ENCODE measurements around the gene UPK3A. TPM values are rescaled to one million over a fixed set of nuclear protein-coding genes. Genes with fewer than 3 reads are reported as not detected.

Gene UPK3A
- total RNA-seq (ENCODE audit: insufficient read depth, low replicate concordance), result not detected

- no peak for DNase-seq (ENCODE audit: low spot score)
Observed at GRCh38 chr22:45284705-45285262, at the start of gene UPK3A. TSS of gene UPK3A (plus strand) at chr22:45284949. CDS start at chr22:45285014, 65 bp downstream.

GRCh38 chr22:45235101-45235777, 49.5 kb upstream of the UPK3A start:
- DNase-seq (ENCODE audit: low spot score), result peak; percentile 41

- no peak for DNase-seq (ENCODE audit: low spot score)
Observed at GRCh38 chr22:45235851-45236342, 48.9 kb upstream of the UPK3A start.

DNA sequence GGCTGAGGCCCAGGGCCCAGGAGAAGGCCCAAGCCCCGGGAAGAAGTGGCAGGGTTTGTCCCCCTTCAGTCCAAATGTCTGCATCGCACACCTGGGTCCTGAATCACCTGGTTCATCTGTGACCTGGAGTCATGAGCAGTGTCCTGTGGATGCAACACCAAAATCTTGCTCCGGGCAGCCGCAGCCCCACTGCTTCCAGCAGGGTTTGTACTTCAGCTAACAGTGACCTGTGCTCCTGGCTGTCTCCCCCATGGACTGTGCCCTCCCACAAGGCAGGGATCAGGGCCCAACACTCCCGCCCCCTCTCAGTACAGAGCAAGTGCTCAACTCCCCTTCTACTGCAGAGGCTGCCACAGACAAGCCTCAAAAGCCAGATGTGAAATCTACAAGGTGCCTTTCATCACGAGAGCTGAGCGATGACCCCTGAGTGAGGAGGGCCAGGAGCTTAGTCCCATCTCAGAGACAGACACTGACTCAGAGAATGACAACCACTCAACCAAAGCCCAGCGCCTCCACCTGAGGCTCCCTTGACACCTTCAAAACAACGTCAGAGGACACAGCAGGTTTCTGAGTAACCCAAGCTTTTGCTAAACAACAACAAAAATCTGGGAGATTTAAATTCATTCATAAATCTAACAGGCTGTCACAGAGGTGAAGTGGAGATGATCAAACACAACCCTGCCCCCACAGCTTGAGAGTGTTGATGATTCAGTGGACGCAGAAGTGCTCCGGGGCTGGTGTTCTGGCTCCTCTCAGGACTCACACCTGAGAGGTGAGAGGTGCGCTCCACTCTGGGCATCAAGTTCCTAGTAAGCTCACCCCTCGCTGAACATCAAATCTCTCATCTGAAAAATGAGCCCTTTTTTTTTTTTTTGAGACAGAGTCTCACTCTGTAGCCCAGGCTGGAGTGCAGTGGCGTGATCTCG, 47.4 kb upstream of the UPK3A start:
- DNase-seq (ENCODE audit: low spot score), result no peak

GRCh38 chr22:45238076-45238956, 46.4 kb upstream of the UPK3A start:
- no peak for DNase-seq (ENCODE audit: low spot score)

DNA sequence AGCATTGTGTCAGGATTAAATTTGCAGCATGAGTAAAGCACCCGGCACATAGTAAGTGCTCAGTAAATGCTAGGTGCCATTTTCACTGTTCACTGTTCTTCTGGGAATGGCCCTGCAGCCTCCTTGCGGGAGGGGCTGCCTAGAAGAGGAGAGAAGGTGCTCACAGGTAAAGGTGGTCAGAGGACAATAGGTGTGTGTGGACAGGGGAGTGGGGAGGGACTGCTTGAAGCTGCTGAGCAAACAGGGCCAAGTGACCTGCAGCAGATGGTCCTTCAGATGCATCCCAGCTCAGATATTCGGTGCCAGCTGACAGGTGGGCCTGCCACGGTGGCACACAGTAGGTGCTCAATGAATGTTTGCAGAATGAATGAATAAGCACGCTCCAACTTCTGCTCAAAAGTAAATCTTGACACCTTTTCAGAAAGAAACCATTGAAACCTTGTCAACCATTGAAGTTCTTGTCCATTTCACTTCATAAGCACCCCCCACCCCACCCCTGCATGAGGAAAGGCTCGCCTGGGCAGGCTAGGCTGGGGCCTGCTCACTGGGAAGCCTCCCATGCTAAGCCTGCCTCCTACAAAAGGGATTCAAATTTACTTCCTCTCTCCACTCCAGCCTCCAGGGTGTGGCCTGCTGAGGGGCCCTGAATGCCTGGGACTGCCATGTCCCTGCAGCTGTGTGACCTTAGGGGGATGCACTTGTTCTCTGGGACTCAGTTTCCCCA, 45.6 kb upstream of the UPK3A start:
- DNase-seq (ENCODE audit: low spot score), result no peak

GRCh38 chr22:45239681-45240051, 45.1 kb upstream of the UPK3A start:
- no peak for DNase-seq (ENCODE audit: low spot score)

DNA sequence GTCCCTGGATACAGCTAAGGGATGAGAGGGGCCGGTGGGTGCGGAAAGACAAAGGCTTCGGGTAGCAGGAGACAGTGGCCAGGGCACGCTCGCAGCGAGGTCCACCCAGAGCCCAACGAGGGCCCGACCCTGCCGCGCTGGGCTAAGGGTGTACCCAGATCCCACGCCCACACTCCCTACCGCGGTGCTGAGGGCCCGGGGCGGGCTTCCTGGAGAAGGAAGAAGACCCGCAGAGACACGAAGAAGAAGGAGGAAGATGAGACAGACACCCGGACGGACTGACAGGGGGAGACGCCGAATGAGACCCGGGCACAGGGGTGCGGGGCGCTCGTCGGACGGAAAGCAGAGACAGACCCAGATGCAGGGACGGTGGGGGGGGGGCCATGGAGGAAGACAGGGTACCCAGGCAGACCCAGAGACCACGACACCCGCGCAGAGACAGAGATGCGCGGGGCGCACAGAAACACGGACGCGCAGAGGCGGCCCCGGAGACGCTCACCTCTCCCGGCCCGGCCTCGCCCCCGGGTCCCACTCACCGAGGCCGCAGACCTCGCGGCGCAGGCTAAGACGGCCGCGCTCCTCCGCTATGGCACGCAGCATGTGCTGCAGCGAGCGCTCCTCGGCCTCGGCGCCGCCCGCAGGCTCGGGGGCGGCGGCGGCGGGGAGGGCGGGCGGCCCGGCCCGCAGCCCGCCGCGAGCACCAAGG, 44.5 kb upstream of the UPK3A start:
- no peak for DNase-seq (ENCODE audit: low spot score)

GRCh38 chr22:45240810-45241631, 43.7 kb upstream of the UPK3A start, which contains the start of gene KIAA0930:
TSS of gene KIAA0930 (minus strand) at chr22:45240894. CDS start at chr22:45240703, 191 bp downstream.
- DNase-seq (ENCODE audit: low spot score), result peak; percentile 65

GRCh38 chr22:45242778-45243191, 42.0 kb upstream of the UPK3A start:
- no peak for DNase-seq (ENCODE audit: low spot score)

DNA sequence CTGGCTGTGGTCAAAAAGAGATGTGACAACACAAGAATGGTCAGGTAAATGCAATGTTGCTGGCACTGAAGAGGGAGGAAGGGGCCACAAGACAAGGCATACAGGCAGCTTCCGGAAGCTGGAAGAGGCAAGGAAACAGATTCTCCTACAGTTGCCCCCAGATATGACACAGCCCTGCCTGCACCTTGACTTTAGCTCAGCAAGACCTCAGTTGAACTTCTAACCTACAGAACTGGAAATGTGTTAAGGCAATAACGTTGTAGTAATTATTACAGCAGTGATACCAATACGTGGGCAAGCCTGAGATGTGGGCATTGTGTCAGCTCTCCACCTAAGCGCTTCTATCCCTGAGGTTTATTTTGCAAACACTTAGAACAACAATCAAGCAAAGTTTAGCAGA, 39.8 kb upstream of the UPK3A start:
- DNase-seq (ENCODE audit: low spot score), result no peak

DNA sequence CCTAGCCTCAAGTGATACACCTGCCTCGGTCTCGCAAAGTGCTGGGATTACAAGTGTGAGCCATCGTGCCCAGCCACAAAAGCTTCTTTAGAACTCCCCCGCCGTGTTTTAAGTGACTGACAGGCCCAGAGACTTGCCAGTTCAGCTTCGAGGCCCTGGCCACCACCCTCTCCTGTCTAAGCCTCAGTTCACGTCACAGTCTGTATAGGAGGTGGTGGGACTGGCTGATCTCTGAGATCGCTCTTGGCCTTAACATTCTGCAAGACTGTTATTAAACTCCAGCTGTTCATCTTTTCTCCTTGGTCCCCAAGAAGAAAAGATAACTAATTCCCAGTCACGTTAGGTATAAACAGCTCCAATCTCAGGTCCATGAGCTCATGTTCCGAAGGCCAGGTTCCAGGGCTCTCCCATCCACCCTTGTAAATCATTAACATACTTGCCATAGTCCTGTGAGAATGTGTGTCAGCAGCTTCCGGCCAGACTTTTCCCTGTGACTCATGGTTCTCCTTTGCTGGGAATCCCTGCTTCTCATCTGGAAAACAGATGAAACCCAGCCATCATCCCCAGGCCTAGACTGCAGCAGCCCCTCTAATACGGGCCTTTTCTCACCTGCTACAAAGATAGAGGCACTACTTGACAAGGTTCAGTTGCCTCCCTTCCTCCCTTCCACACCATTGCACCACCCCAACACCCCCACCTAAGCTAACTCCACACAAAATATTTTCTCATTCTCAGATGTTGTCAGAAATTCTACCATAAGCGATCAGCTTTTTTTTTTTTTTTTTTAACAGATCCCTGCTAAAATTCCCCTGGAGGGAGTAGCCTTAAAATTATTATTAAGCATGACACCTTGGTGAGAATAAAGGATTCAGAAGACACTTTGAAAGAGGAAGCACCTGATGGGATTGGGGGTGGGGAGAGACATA, 38.4 kb upstream of the UPK3A start:
- peak; percentile 91 for DNase-seq (ENCODE audit: low spot score)

GRCh38 chr22:45248832-45249561, 35.8 kb upstream of the UPK3A start:
- DNase-seq (ENCODE audit: low spot score), result no peak

DNA sequence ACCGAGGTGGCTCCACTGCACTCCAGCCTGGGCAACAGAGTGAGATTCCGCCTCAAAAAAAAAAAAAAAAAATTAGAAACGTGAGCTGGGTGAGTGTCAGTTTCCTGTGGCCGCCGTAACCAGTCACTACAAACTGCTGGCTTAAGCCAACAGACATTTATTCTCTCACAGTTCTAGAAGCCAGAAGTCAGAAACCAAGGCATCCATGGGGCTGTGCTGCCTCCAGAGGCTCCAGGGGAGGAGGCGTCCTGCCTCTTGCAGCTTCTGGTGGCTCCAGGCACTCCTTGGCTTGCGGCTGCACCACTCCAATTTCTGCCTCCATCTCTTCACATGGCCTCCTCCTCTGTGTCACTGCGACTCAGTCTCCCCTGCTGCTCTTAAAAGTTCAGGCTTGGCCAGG, 32.9 kb upstream of the UPK3A start:
- no peak for DNase-seq (ENCODE audit: low spot score)

DNA sequence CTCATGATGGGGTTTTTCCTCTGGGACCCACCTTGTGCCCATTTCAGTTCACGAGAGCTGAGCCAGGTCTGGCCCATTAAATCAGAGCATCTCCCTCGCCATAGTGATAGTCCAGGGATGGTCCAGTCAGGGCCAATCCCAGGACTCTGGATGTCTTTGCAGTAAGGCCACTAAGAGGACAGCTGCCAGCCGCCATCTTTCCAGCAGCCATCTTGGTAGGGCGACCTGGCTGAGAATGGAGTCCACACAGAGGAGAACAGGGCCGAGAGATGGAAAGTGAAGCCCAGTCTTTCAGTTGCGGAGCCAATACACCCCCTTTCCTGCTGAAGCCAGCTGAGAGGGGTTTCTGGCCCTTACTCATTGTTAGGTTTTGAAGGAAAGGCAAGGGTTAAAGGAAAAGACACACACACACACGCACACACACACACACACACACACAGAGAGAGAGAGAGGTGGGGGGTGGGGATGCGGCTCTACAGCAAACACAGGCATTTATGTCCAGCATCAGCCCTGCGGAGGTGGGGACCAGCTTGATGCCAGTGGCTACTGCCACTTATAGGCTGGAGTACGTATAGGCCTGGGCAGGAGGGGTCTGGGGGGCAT, 31.6 kb upstream of the UPK3A start:
- no peak for DNase-seq (ENCODE audit: low spot score)

GRCh38 chr22:45254388-45254787, 30.4 kb upstream of the UPK3A start:
- no peak for DNase-seq (ENCODE audit: low spot score)

DNA sequence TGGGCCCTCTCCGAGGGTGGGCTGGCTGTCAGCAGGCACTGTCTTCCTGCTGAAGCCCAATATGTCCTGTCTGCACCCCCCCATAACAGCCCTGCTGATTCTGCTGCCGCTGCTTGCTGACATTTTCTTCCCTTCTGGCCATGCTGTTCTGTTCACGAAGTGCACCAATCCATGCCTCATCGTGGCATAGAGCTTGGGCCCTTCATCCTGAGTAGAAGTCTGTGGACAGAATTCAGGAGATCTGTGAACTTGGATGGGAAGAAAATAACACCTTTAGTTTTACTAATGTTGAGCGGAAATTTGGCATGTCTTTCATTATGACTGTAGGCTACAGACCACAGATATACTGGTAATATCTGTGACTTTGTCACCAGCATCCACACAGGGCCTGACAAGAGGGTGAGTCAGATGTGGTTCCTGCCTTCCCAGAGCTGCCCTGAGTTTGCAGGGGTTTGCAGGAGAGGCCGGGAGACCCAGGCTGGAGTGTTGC, 29.9 kb upstream of the UPK3A start:
- DNase-seq (ENCODE audit: low spot score), result no peak
